Subcutaneous abdominal adipose tissue (tissue), 5 donors: Measurements from ENCODE around the gene S100A12.

Experiments used
- H3K27ac ChIP-seq: one replicate; pipeline ENCODE4 v1.7.0; 2013; ENCODE audit warnings: low read depth, mild to moderate bottlenecking, inconsistent platforms, low read length, moderate library complexity
- H3K27me3 ChIP-seq, 5 donors: one replicate each; pipeline ENCODE4 v1.7.0; 2013; ENCODE audit warnings: low read length in 5 of 5, inconsistent platforms in 1 of 5; ENCODE audit not compliant: control insufficient read depth in 5 of 5, insufficient read depth in 4 of 5
- H3K36me3 ChIP-seq, 5 donors: one replicate each; pipeline ENCODE4 v1.7.0; 2013; ENCODE audit warnings: low read length in 5 of 5; ENCODE audit not compliant: control insufficient read depth in 5 of 5, insufficient read depth in 5 of 5
- H3K4me1 ChIP-seq, 5 donors: one replicate each; pipeline ENCODE4 v1.7.0; 2013; ENCODE audit warnings: low read length in 5 of 5, mild to moderate bottlenecking in 3 of 5, moderate library complexity in 1 of 5; ENCODE audit not compliant: control insufficient read depth in 5 of 5, insufficient read depth in 5 of 5
- H3K4me3 ChIP-seq, 5 donors: one replicate each; pipeline ENCODE4 v1.7.0; 2013; ENCODE audit warnings: low read length in 5 of 5, low read depth in 1 of 5
- H3K9ac ChIP-seq, 5 donors: one replicate each; pipeline ENCODE4 v1.7.0; 2013; ENCODE audit warnings: low read length in 5 of 5, mild to moderate bottlenecking in 4 of 5, moderate library complexity in 3 of 5
- H3K9me3 ChIP-seq, 5 donors: one replicate each; pipeline ENCODE4 v1.7.0; 2013; ENCODE audit warnings: low read length in 5 of 5; ENCODE audit not compliant: control insufficient read depth in 5 of 5
- donor health status: healthy.
- donor health status: healthy.
- donor health status: healthy.
- donor health status: healthy.
- donor health status: healthy.

The S100A12 gene

DNA sequence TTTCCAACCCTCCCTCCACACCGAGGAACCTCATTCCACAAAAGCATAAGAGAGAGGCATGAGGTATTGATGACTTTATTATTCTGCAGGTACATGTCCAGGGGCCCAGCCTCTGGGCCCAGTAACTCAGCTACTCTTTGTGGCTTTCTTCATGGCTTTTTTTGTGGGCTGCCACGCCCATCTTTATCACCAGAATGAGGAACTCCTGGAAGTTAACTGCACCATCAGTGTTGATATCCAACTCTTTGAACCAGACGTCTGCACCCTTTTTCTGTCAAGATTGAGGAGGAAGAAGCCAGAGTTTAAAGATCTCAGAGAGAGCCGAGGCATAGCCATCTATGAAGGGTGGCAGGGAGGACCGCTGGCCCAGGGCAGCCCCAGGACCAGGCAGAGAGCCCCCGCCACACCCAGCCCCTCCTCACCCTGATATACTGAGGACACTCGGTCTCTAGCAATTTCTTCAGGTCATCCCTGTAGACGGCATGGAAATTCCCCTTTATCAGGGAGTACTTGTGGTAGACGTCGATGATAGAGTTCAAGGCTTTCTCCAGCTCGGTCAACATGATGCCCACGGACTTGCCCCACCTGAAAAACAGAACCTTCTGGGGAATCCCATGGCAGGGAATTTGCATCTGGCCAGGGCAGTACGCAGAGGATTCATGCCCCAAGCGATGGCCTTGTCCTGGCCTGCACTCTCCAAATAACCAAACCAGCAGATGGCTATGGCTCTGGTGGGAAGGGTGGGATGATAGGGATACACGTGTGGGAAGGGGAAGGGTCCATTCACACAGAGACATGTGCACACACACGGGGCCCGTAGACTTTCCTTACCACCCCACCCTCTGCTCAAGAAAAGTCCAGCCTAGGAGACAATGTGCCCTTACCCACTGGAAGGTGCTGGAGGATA lies 14.8 kb upstream of the S100A12 start:
- Histone ChIP-seq H3K4me3 (no peak overlapping the region), H3K27ac (no peak overlapping the region), H3K4me1 (peaks cover 0 to 14% (median 8%) of the 10 kb centered on the region in 5 donors)

DNA sequence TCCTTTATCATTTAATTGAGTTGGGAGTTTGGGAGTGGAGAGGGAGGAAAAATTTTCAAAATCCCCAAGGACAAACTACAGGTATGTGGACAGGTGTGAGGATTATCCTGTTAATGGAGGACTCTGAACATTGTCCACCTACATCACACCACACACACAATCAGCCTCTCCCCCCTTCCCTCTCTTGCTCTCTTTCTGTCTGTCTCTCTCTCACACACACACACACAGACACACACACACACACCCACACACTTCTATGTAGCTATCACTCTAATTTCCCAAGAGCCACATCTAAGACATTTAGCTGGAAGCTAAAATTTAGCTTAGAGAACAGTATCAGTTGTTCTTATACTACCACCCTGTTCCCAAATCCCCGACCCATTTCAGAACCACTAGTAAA lies 14.0 kb upstream of the S100A12 start:
- no peaks in the 10 kb centered on the region for H3K36me3 ChIP-seq
- H3K9me3 ChIP-seq = no peaks in the 10 kb centered on the region
- peaks cover 0 to 6% (median 4%) of the 10 kb centered on the region in 5 donors for H3K27me3 ChIP-seq
- no peak overlapping the region for H3K27ac ChIP-seq
- no peak overlapping the region for H3K4me3 ChIP-seq
- no peak overlapping the region for H3K9ac ChIP-seq
- peaks cover 0 to 14% (median 9%) of the 10 kb centered on the region in 5 donors for H3K4me1 ChIP-seq

More for the DNA sequence above, 14.8 kb upstream of the S100A12 start:
- H3K9ac ChIP-seq = no peak overlapping the region
- H3K27me3 ChIP-seq = peaks cover 0 to 12% (median 8%) of the 10 kb centered on the region in 5 donors
- no peaks in the 10 kb centered on the region for H3K9me3 ChIP-seq
- H3K36me3 ChIP-seq = no peaks in the 10 kb centered on the region

DNA sequence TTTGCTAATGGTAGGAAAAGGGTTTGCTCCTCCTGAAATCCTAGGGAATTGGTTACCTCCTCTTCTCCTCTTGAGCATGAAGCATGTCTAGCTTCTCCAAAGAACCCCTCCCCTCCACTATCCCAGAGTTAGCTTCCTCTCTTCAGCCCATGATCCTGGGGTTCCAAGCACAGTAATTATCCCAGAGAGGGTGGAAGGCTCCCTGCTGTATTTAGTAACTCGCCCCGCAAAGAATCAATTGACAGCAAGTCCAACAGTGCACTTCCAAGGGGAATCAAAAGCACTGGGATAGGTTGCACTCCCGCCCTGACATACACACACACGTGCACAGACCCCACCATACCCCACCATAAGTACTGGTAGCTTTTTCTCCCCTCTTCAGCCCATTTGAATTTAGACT lies 12.4 kb upstream of the S100A12 start:
- Histone ChIP-seq H3K27ac (no peak overlapping the region), H3K4me1 (peaks cover 0 to 14% (median 9%) of the 10 kb centered on the region in 5 donors), H3K27me3 (peaks cover 0 to 3% (median 0%) of the 10 kb centered on the region in 5 donors), H3K4me3 (no peak overlapping the region), H3K9ac (no peak overlapping the region), H3K36me3 (no peaks in the 10 kb centered on the region), H3K9me3 (peaks cover 0 to 1% (median 0%) of the 10 kb centered on the region in 5 donors)

- Histone ChIP-seq H3K27me3 (peaks cover 0 to 3% (median 0%) of the 10 kb centered on the region in 5 donors), H3K36me3 (no peaks in the 10 kb centered on the region), H3K9ac (no peak overlapping the region), H3K4me1 (peaks cover 0 to 14% (median 9%) of the 10 kb centered on the region in 5 donors), H3K4me3 (no peak overlapping the region), H3K27ac (no peak overlapping the region), H3K9me3 (peaks cover 0 to 6% (median 0%) of the 10 kb centered on the region in 5 donors)
Observed at GRCh38 chr1:153387001-153387400, 11.6 kb upstream of the S100A12 start.

DNA sequence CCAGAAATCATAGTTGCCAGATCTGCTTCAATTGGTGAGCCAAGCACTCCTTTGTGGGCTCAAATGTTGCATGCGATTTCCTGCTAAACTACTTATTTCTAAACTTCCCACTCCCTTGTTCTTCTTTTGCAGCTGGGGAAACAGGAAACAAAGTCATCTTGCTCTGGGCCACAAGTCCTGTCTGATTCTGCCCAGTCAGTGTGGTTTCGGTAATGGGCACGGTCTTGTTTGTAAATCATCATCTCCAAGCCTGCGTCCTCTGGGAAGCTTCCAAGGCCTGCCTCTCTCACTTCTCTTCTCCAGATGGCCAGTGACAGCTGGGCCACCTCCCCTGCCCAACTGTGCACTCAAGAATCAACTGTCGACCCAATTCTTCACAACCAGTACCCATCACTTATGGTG lies 11.1 kb upstream of the S100A12 start:
- Histone ChIP-seq H3K36me3 (no peaks in the 10 kb centered on the region), H3K4me1 (peaks cover 0 to 14% (median 9%) of the 10 kb centered on the region in 5 donors), H3K27me3 (peaks cover 0 to 3% (median 0%) of the 10 kb centered on the region in 5 donors), H3K27ac (no peak overlapping the region), H3K9ac (no peak overlapping the region), H3K4me3 (no peak overlapping the region), H3K9me3 (peaks cover 0 to 9% (median 2%) of the 10 kb centered on the region in 5 donors)

DNA sequence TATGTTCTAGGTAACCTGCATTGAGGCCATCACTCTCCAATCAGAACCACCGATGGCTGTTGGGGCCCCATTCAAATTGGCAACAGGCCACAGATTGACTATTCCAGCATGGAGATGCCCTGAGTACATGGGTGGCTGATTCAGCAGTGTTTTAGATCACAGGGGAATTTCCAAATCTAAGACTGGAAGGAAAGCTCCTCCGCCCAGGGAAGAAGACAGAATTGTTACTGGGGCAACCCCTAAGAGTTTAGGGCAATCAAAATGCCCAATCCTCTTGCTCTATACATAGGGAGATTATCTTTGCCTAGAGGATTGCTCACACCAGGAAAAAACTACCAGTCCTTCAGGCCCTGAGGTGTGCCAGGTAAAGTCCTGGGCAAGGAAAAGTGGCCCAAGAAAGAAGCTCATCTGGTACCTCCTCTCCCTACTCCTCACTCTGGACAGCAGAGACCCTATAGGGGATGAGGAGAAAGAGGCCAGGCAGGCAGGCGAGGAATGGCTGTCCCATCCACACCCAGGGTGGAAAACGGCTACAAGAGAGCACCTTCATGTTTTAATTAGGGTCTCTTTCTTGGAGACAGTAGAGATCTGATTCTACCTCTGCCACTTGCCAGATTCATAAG lies 9.6 kb upstream of the S100A12 start:
- Histone ChIP-seq H3K27me3 (no peaks in the 10 kb centered on the region), H3K9me3 (peaks cover 0 to 16% (median 7%) of the 10 kb centered on the region in 5 donors), H3K4me1 (peaks cover 0 to 8% (median 0%) of the 10 kb centered on the region in 5 donors), H3K4me3 (no peak overlapping the region), H3K9ac (no peak overlapping the region), H3K27ac (no peak overlapping the region), H3K36me3 (no peaks in the 10 kb centered on the region)

GRCh38 chr1:153380711-153381110 lies 5.3 kb upstream of the S100A12 start:
- H3K27ac ChIP-seq = no peak overlapping the region
- H3K4me1 ChIP-seq = peaks cover 0 to 4% (median 0%) of the 10 kb centered on the region in 5 donors
- no peaks in the 10 kb centered on the region for H3K27me3 ChIP-seq
- no peak overlapping the region for H3K9ac ChIP-seq
- peaks cover 0 to 16% (median 7%) of the 10 kb centered on the region in 5 donors for H3K9me3 ChIP-seq
- H3K36me3 ChIP-seq = no peaks in the 10 kb centered on the region
- H3K4me3 ChIP-seq = no peak overlapping the region

- Histone ChIP-seq H3K4me1 (peaks cover 0 to under 1% (median 0%) of the 10 kb centered on the region in 5 donors), H3K9me3 (peaks cover 0 to 16% (median 7%) of the 10 kb centered on the region in 5 donors), H3K36me3 (no peaks in the 10 kb centered on the region), H3K27ac (no peak overlapping the region), H3K4me3 (no peak overlapping the region), H3K27me3 (no peaks in the 10 kb centered on the region), H3K9ac (no peak overlapping the region)
Observed at GRCh38 chr1:153379591-153379990, 4.2 kb upstream of the S100A12 start.

DNA sequence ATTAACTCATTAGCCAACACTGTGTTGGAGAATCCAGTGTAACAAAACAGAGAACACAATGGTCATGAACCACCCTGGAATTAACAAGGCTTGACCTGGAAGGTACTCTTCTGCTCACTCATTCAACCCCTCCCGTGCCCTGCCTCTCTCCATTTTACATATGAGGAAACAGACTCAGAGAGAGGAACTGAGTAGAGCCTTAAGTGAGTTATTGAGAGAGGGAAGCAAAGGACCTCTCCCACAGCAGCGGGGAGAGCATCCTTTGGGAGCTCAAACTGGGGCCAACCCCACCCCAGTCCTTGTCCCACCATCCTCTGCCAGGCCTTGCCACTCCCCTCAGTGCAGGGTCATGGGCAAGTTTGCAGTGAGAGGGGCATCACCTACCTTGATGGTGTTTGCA lies 1.4 kb downstream of the S100A12 start:
- H3K9me3 ChIP-seq = no peaks in the 10 kb centered on the region
- H3K27me3 ChIP-seq = no peaks in the 10 kb centered on the region
- H3K27ac ChIP-seq = no peak overlapping the region
- H3K4me1 ChIP-seq = no peaks in the 10 kb centered on the region
- H3K4me3 ChIP-seq = no peak overlapping the region
- H3K36me3 ChIP-seq = no peaks in the 10 kb centered on the region
- no peak overlapping the region for H3K9ac ChIP-seq

DNA sequence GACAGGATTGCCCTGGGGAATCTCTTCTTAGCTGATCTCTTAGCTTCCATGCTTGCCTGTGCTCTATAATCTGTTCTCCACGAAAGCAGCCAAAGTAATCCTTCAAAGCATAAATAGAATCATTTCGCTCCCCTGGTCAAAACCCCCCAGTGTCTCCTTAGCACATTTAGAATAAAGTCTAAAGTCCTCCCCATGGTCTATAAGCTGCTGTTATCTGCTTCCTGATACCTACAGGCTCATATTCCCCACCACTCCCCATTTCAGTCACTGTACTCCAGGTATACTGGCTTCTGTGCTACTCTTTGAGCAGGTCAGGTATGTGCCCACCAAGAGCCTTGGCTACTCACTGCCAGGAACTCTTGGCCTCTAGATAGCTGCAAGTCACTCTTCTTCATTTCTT lies 2.9 kb downstream of the S100A12 start:
- H3K4me1 ChIP-seq = peaks cover 0 to 2% (median 0%) of the 10 kb centered on the region in 5 donors
- H3K27ac ChIP-seq = no peak overlapping the region
- H3K4me3 ChIP-seq = no peak overlapping the region

More for the DNA sequence above, 2.9 kb downstream of the S100A12 start:
- Histone ChIP-seq H3K36me3 (no peaks in the 10 kb centered on the region), H3K9ac (no peak overlapping the region), H3K27me3 (no peaks in the 10 kb centered on the region), H3K9me3 (no peaks in the 10 kb centered on the region)
